Glomerular endothelial cell (primary cell): ENCODE measurements around the gene HGFAC. TPM values are rescaled to one million over a fixed set of nuclear protein-coding genes. Genes with fewer than 3 reads are reported as not detected.
"Not testable (repeated sequence)": the region's sequence is repeated elsewhere in the genome, so short reads cannot be mapped to it uniquely, and the experiment has no call there.

Source experiments
- DNase-seq: peaks from one replicate; pipeline ENCODE4 v3.0.0-alpha.2; 2011; ENCODE audit warnings: low read depth, low spot score; ENCODE audit errors: extremely low read depth
- total RNA-seq: library from RNA; depleted of rRNA; stranded (reverse); fragments of >200 nt; gene quantifications from 2 replicates; pipeline ENCODE4 v1.2.3, GENCODE V29; 2015

Gene HGFAC
- total RNA-seq, 1 donor from 2014 or later = 0.64 TPM

DNA sequence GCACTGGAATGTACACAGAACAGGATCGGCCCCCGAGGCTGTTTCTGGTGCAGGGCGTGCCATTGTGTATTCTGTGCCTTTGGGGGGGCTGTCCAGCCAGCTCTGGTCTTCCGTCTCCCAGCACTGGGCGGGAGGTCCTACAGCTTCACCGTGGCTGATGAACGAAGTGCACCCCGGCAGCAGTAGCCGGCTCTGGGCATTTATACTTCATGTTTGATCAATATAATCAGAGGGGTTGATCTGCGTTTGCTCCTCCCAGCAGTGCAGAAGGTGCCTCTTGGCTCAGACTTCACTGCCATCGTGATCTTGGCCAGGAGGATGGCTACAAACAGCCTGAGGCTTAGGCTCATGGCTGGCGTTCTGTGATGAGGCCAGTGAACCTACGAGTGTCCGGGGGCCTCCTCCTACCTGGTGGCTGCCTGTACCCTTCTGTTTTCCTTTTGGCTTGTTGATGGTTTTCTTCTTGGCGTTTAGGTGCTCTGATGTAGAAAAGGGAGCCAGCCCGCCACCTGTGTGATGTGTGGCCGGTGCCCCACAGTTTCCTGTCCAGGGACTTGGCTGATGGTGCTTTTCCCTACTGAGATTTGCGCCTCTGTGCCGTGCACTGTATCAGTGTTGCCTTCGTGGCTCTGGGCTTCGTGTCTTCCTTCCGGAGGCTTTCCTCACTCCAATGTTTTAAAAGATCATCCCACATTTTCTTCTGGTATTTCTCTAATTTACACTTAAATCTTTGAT is 31.2 kb upstream of the HGFAC start:
- no peak for DNase-seq

DNA sequence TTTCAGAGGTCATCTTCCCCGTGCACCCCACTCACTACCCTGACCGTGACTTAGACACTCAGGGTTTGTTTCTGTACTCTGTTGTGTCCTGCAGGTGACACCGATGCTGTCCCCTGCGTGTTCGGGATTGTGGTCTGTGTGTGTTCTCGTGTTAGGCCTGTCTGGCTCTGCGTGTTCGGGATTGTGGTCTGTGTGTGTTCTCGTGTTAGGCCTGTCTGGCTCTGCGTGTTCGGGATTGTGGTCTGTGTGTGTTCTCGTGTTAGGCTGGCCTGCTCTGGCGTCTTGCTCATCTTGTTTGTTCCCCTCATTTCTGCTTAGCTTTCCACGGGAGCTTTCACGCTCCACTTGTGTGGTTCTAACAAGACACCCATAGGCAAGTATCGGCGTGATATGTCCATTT is 30.6 kb upstream of the HGFAC start:
- not testable (repeated sequence) for DNase-seq

DNA sequence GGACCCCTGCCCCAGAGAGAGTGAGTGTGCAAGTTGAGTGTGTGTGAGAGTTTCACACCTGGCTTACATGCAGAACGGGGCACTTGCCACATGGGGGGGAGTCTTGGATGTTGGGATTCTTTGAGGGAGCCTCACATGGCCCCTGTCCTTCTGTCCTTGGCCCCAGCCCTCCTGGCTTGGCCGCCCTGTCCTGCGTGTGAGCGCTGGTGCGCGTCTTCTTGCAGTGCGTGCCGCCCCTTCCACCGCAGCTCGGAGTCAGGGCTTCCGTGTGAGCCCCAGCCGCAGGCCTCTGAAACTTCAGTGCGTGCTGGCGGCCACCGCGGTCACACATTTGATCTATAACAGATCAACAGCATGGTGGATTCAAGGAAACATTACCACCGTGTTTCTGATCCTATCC is 30.1 kb upstream of the HGFAC start:
- no peak for DNase-seq

DNA sequence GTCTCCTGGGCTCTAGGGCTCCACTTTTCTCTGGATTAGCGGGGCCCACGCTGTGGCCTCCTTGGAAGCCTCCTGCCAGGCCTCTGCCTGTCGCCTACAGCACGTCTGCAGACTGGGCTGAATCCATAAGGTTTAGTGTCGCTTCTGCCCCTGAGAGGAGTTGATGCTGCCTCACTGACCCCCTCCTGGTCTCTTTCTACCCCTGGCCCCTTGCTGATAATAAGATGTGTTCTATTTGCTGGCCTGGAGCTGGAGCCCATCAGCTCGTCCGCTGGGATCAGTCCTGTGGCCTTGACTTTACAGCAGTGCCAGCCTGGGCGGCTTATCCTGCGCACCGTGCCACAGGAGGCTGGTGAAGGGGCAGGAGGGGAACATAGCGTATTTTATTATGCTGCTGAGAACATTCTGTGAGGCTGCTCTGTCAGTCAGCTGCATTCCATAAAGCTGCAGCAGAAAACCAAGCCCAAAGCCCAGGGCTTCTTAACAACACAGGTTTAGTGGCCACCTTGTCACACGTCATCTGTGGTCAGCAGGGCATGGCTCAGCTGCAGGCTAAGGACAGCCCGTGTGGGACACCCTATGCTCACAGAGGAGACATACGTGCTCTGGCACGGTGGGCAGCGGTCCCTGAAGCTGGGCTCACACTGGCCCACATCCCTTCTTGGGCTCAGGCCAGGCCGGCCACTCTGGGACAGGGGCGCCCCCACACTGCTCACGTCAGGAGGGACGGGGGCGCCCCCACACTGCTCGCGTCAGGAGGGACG is 29.3 kb upstream of the HGFAC start:
- DNase-seq = no peak

DNA sequence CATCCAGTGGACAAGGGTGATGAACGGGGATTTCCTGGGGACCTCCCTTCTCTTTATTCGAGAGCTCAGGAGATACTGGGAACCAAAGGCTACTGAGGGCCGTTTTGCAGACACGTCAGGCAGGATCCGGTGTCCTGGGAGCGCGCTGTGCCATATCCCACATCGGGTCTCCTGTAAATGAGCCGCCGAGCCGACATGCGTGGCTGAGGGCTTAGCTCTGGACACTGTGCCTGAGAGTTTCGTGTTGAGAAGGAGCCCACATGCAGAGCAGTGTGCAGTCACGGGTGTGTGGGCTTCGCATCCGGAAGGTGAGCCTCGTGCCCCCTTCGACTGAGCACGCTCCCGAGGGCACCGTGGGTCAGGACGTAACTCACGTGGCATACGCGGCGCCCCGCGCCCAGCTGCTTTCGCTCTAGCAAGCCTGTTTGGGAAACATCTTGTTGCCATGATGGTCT is 28.5 kb upstream of the HGFAC start:
- no peak for DNase-seq

DNA sequence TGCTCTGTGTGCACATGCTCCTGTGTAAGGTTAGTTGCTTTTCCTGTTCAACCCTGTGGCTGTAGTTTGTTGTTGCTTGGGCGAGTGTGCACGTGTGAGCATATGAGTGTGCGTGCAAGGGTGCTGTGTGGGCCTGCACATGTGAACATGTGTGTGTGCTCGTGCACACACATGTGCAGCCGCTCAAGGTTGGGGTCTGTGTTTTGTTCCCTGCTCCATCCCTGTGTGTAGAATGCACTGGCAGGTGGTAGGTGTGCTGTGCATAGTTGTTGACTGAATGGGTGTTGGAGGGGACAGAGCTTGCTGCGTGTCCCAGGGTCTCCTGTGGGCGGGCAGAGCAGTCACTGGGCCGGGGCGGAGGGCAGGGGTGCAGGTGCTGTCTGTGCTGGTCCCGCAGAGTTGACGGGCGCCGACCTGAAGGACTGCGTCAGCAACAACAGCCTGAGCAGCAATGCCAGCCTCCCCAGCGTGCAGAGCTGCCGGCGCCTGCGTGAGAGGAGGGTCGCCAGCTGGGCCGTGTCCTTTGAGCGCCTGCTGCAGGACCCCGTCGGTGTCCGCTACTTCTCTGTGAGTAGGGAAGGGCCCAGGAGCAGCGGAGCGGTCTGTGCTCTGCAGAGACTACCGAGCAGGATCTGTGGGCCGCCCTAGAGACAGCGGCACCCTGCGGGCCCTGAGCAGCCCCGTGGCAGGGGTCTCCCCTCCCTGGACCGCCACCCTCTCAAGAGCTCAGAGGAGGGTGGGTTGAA is 27.9 kb upstream of the HGFAC start:
- DNase-seq = no peak

DNA sequence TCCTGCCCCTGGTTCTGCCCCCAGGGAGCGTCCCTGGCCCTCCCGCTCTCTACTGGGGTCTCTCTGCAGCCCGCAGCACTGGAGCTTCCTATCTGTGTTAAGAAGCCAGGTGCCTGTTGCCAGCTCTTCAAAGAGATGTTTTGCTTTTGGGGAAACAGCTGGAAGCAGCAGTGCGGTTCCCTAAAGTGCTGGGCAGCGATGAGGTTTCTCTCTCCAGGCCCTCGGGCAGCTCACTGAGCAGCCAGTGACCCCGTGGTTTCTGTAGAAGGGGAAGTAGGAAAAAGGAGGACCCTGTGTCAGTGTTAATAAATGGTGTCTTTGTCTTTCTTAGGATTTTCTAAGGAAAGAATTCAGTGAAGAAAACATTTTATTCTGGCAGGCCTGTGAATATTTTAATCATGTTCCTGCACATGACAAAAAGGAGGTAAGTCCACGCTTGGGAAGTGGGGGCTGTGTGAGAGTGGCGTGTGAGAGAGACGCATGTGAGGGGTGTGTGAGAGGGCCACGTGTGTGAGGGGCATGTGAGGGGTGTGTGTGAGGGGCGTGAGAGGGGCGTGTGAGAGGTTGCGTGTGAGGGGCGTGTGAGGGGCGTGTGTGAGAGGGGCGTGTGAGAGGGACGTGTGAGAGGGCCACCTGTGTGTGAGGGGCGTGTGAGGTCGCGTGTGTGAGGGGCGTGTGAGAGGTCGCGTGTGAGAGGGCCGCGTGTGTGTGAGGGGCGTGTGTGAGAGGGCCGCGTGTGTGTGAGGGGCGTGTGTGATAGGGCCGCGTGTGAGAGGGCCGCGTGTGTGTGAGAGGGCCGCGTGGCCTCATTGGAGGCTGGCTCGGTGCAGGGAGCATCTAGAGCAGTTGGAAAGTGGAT is 27.1 kb upstream of the HGFAC start:
- no peak for DNase-seq

DNA sequence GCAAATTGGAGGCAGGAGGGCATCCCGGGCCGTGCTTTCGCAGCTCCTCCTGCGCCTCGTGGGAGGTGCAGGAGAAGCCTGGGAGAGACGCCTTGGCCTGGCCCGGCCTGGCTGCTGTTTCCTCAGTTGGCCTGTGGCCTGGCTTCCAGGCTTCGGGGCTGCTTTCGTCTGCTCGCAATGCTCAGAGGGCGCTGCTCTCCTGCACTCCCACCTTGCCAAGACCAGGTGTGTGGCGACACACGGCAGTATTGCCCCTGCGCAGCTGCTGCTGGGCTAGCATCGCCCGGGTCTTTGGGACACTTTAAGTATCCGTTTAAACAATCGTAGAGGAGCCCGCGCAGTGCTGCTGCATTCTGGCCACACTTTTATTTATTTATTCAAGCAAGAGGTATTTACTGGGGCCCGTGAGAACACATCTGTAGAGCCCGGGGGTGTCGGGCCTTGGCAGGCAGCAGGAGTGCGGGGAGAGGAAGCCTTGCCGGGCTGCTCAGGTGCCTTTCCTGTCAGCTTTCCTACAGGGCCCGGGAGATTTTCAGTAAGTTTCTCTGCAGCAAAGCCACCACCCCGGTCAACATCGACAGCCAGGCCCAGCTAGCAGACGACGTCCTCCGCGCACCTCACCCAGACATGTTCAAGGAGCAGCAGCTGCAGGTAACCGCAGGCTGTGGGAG is 26.2 kb upstream of the HGFAC start:
- no peak for DNase-seq

DNA sequence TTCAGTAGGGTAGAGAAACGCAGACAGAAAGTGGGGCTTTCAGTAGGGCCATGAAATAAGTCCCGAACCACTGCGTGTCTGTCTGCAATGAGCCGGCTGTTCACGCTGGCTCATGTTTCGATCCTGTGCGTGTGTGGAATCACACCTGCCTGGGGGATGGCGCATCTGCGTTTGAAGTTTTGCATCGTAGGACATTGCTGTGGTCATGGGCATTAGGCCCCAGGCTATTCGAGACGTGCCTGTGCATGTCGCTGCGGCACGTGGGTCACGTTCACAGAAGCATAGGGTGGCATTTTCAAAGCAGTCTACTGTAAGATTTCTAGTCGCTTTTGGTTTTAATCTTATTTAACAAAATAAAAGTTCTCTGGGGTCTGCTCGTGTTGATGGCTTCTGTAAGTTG is 25.5 kb upstream of the HGFAC start:
- DNase-seq = no peak

DNA sequence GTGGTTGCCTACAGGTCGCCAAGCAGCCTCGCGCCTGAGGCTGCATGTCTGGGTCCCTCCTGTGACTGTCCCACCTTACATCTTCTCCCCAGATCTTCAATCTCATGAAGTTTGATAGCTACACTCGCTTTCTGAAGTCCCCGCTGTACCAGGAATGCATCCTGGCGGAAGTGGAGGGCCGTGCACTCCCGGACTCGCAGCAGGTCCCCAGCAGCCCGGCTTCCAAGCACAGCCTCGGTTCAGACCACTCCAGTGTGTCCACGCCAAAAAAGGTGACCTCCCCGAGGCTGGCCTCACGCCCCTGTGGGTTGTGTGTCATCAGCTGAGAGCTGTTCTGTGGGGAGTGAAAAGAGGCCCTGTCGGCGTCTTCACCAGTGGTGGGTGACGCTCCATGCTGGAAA is 24.9 kb upstream of the HGFAC start:
- no peak for DNase-seq

DNA sequence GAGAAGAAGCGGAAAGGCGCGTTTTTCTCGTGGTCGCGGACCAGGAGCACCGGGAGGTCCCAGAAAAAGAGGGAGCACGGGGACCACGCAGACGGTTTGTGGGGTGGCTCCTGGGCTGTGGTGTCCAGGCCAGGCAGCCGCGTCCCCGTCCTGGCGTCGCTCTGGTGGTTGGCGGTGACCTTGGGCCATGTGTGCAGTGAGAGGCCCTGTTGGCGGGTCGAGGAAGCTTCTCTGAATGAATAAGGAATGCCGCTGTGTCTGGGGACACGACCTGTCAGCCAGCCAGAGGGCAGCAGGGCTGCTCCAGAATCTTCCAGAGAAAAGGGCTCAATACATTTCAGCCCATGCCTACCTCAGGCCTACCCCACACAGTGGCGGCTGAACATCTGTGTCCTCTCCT is 24.3 kb upstream of the HGFAC start:
- DNase-seq = no peak

DNA sequence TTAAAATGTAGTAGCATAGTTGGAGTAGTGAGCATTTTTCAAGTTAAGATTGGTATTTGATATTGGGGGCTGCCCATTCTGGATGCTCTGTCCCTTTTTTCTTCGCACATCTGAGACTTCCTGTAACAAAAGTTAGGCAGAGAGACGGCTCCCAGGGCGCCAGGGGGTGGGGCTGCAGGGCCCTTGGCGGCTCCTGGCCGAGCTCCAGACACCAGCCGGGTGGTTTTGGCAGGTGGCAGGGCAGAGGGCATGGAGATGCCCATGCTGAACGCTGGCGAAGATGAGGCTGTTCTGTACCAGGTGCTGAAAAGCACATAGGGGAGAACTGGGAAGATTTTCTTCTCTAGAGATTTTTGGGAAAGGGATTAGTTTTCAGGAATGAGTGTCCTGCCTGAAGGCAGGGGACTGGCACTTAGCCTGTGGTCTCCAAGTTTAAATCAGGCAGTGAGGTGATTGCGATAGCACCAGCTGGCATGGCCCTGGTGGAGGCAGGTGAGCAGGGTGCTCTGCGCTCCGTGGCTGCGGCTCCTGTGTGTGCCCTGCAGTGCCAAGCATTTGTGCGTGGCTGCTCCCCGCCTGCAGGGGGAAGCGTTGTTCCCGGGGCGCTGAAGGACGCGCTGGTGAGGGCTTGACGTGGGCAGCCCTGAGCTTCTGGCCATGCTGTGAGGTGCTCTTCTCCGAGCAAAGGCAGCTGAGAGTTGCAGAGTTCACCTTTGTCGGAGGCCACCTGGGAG is 23.6 kb upstream of the HGFAC start:
- DNase-seq = no peak

DNA sequence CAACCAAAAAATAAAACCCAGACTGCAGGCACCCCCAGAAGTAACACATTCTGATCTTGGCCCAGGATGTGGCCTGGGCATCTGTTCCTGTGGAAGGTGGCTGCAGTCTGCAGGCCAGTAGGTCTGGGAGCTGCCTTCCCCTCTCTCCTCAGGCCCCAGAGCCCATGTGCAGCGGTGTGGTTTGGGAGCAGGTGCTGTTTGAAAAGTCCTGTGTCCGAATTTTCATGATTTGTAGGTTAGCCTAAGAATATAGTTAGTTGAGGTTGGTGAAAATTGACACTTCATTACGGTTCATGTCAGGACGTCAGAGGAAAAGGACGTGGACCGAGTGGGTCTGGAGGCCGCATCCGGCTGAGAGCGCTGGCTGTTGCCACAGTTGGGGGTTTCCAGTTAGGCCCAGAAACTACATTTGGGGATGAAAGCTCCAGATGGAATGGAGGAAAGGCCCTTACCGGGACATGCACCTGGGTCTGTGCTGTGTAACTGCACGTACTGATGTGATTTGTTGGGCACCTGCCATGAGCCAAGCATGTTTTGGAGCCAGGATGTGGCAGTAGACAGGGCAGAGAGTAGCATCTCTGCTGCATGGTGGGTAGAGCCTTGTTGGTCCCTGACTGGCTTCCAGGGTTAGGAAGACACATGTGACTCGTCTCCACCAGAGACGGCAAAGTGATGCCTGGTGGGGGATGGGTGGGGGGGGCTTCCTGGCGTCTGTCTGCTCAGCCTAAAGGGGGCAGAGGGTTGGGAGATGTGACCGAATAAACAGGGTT is 21.7 kb upstream of the HGFAC start:
- DNase-seq = no peak

DNA sequence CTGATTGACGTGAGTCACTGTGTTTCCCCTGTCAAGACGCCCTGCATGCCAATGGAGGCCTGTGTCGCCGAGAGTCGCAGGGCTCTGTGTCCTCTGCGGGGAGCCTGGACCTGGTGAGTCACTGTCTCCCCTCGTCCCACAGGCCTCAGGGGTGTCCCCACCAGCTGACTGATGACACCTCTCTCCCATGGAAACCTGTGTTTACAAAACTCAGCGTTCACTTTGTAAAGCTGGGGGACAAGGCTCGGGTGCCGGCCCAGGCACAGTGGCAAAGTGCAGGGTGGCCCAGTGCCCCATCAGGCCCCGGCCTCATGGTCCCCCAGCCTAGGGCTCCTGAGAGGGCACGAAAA is 21.2 kb upstream of the HGFAC start:
- DNase-seq = no peak

DNA sequence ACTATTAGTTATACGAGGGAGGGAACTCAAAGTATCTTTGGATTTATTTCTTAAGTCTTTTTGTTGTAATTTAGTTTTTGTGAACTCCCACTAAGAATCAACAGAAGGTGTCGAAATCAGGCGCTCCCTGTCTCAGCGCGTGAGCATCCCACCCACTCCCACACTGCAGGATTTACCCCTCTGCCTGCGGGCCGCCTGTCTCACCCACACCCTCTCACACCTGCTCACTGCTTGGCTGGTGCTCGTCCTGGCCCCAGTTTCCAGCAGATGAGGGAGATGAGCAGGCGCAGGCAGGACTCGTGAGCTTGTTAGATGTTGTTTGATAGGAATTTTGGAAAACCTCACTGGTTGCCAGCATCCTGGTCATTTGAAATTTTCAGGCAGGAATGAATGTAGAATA is 20.8 kb upstream of the HGFAC start:
- DNase-seq = no peak

DNA sequence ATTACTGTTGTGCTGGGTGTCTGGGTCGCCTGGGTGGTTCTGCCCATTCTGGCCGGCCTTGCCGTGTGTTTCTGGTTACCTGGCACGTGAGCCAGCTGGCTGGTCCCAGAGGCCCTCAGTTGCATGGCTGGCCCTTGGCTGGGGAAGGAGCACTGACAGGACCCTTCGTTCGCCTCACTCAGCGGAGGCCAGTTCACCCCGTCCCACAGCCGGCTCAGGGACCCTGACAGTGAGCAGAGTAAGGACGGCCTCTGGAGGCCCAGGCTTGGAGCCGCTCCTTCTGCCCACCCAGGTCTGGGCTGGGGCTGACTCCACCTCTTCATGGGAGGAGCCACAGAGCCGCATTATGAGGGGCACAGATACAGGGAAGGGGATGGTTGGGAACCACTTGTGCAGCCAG is 20.3 kb upstream of the HGFAC start:
- DNase-seq = no peak

DNA sequence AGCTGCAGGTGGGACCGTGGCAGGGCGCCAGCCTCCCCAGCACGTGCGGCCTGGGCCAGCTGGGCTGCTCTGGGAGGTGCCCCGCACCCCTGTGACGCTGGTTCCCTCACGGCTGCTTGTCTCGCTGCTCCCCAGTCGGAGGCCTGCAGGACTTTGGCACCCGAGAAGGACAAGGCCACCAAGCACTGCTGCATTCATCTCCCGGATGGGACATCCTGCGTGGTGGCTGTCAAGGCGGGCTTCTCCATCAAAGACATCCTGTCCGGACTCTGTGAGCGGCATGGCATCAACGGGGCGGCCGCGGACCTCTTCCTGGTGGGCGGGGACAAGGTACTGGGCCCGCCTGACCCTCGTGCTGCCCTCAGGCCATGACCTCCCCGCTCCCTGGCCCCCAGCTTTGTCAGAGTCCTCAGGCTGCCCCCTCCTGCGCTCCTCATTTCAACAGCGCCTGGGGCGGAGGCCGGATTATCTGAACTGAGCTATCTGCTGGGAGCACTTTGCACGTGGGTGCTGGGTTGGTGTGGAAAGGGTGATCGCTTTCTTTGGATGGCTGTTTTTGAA is 19.4 kb upstream of the HGFAC start:
- no peak for DNase-seq

DNA sequence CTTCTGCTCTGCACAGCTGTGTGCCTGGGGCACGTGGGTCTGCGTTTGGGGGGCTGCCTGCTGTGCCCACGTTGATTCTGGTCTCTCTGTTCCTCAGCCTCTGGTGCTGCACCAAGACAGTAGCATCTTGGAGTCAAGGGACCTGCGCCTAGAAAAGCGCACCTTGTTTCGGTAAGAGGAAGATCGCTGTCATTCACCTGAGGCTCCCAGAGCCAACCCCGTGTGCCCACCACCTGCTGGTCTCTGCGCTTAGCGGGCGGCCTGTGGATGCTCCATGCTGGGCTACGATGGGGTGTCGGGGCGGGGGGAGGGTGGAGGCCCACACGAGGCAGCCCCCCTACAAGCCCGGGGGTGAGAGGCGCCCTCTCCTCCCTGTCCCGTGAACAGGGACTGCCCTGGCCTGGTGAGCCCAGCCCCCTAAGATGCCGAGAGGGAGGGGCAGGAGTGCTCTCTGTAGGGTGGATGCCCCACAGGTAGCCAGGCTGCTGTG is 18.9 kb upstream of the HGFAC start:
- DNase-seq = no peak
